Neural progenitor cell (in vitro differentiated cells): ENCODE results near the gene CAGE1. TPM values are rescaled to one million over a fixed set of nuclear protein-coding genes. Genes with fewer than 3 reads are reported as not detected.

Source experiments
- DNase-seq: peaks from one replicate; pipeline ENCODE4 v3.0.0-alpha.2; 2016; ENCODE audit warnings: low spot score
- H2AFZ ChIP-seq: fragments of 200-600 bp; sonication (generic); replicated peaks from 2 replicates; pipeline ENCODE4 v1.6.1; 2016; ENCODE audit warnings: antibody characterized with exemption
- H3F3A ChIP-seq: fragments of 200-600 bp; sonication (generic); 2 replicates; pipeline ENCODE4 v1.6.1; 2016; ENCODE audit warnings: antibody characterized with exemption, low read depth
- H3K27ac ChIP-seq: fragments of 200-600 bp; sonication (generic); 2 replicates; pipeline ENCODE4 v1.5.1; 2016; ENCODE audit warnings: mild to moderate bottlenecking
- H3K27me3 ChIP-seq: fragments of 200-600 bp; sonication (generic); 2 replicates; pipeline ENCODE4 v1.6.1; 2016; ENCODE audit warnings: mild to moderate bottlenecking, moderate library complexity
- H3K36me3 ChIP-seq: fragments of 200-600 bp; sonication (generic); 2 replicates; pipeline ENCODE4 v1.5.1; 2016
- H3K4me1 ChIP-seq: fragments of 200-600 bp; sonication (generic); 2 replicates; pipeline ENCODE4 v1.6.1; 2016; ENCODE audit warnings: mixed run types
- H3K4me2 ChIP-seq: fragments of 200-600 bp; sonication (generic); 2 replicates; pipeline ENCODE4 v1.6.1; 2016
- H3K4me3 ChIP-seq: fragments of 200-600 bp; sonication (generic); 2 replicates; pipeline ENCODE4 v1.5.1; 2016
- H3K79me2 ChIP-seq: fragments of 200-600 bp; sonication (generic); 2 replicates; pipeline ENCODE4 v1.6.1; 2016; ENCODE audit warnings: low read depth
- H3K9ac ChIP-seq: fragments of 200-600 bp; sonication (generic); 2 replicates; pipeline ENCODE4 v1.6.1; 2016
- H3K9me3 ChIP-seq: fragments of 200-600 bp; sonication (generic); 2 replicates; pipeline ENCODE4 v1.5.1; 2016; ENCODE audit warnings: low read depth
- H4K20me1 ChIP-seq: fragments of 200-600 bp; sonication (generic); 2 replicates; pipeline ENCODE4 v1.6.1; 2016; ENCODE audit warnings: low read depth
- H3K27ac Mint-ChIP-seq: 3 replicates; pipeline ENCODE4 v1.8.0; 2021; ENCODE audit warnings: mixed read lengths
- H3K27me3 Mint-ChIP-seq: 2 replicates; pipeline ENCODE4 v1.8.0; 2022; ENCODE audit warnings: low read depth, mild to moderate bottlenecking, inconsistent platforms, moderate library complexity, mixed read lengths; ENCODE audit not compliant: insufficient read depth
- H3K36me3 Mint-ChIP-seq: 3 replicates; pipeline ENCODE4 v1.8.0; 2021; ENCODE audit warnings: mixed read lengths
- H3K4me1 Mint-ChIP-seq: 3 replicates; pipeline ENCODE4 v1.8.0; 2021; ENCODE audit warnings: mixed read lengths
- H3K4me3 Mint-ChIP-seq: 3 replicates; pipeline ENCODE4 v1.8.0; 2021; ENCODE audit warnings: mild to moderate bottlenecking, moderate library complexity, mixed read lengths
- H3K9me3 Mint-ChIP-seq: 3 replicates; pipeline ENCODE4 v1.8.0; 2020; ENCODE audit warnings: mixed read lengths
- EZH2 ChIP-seq: fragments of 200-600 bp; sonication (generic); IDR thresholded peaks from 2 replicates; pipeline ENCODE4 v1.6.1; 2017; ENCODE audit warnings: antibody characterized with exemption, mild to moderate bottlenecking, moderate library complexity
- EZH2phosphoT487 ChIP-seq: fragments of 200-600 bp; sonication (generic); IDR thresholded peaks from 2 replicates; pipeline ENCODE4 v1.6.1; 2017; ENCODE audit warnings: antibody characterized with exemption
- total RNA-seq: library from RNA; depleted of rRNA; stranded (reverse); fragments of >200 nt; gene quantifications from 2 replicates; pipeline ENCODE4 v1.2.3, GENCODE V29; 2015; ENCODE audit warnings: low replicate concordance
- TF ChIP-seq, protein P1 (sequence below): fragments of 200-600 bp; sonication (generic); IDR thresholded peaks from 2 replicates; pipeline ENCODE4 v1.5.1; 2017; ENCODE audit warnings: antibody characterized with exemption, mild to moderate bottlenecking

Gene CAGE1
- total RNA-seq, 1 donor from 2014 or later: not detected

DNA sequence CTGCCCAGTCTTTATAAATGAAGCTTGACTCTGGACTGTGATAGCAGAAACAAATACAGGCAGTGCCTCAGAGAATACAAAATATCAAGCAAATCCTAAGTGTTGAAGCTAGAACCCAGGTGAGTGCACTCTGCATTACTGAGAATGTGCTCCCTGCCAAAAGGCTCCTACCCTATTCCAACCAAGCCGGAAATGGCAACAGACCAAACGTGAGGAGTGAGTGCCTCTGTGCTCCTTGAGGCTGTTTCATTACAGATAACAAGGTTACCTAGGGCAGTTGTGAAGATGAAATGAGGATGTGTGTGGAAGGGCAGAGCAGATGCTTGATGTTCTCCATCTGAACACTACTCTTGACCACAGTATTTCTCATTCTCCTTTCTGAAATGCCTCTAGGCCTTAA, 105.9 kb downstream of the CAGE1 start:
- Mint-ChIP-seq H3K36me3 (peaks cover 14% of the 10 kb centered on the region), H3K4me1 (no peaks in the 10 kb centered on the region), H3K27ac (no peak overlapping the region), H3K4me3 (no peak overlapping the region), H3K27me3 (no peaks in the 10 kb centered on the region), H3K9me3 (no peaks in the 10 kb centered on the region)
- no peaks in the 10 kb centered on the region for H3K4me1 ChIP-seq
- TF ChIP-seq EZH2phosphoT487 (no peak), EZH2 (no peak)
- TF ChIP-seq, protein P1, sequence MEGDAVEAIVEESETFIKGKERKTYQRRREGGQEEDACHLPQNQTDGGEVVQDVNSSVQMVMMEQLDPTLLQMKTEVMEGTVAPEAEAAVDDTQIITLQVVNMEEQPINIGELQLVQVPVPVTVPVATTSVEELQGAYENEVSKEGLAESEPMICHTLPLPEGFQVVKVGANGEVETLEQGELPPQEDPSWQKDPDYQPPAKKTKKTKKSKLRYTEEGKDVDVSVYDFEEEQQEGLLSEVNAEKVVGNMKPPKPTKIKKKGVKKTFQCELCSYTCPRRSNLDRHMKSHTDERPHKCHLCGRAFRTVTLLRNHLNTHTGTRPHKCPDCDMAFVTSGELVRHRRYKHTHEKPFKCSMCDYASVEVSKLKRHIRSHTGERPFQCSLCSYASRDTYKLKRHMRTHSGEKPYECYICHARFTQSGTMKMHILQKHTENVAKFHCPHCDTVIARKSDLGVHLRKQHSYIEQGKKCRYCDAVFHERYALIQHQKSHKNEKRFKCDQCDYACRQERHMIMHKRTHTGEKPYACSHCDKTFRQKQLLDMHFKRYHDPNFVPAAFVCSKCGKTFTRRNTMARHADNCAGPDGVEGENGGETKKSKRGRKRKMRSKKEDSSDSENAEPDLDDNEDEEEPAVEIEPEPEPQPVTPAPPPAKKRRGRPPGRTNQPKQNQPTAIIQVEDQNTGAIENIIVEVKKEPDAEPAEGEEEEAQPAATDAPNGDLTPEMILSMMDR: no peak
- peaks cover 21% of the 10 kb centered on the region for H3K36me3 ChIP-seq
- H3K4me2 ChIP-seq: no peak overlapping the region
- H4K20me1 ChIP-seq: no peaks in the 10 kb centered on the region
- H3K4me3 ChIP-seq: no peak overlapping the region
- DNase-seq: no peak
- H3F3A ChIP-seq: peaks cover 9% of the 10 kb centered on the region
- no peaks in the 10 kb centered on the region for H3K27me3 ChIP-seq
- H3K27ac ChIP-seq: no peak overlapping the region
- H3K79me2 ChIP-seq: no peaks in the 10 kb centered on the region
- H3K9me3 ChIP-seq: no peaks in the 10 kb centered on the region
- no peak overlapping the region for H3K9ac ChIP-seq
- H2AFZ ChIP-seq: no peak overlapping the region

DNA sequence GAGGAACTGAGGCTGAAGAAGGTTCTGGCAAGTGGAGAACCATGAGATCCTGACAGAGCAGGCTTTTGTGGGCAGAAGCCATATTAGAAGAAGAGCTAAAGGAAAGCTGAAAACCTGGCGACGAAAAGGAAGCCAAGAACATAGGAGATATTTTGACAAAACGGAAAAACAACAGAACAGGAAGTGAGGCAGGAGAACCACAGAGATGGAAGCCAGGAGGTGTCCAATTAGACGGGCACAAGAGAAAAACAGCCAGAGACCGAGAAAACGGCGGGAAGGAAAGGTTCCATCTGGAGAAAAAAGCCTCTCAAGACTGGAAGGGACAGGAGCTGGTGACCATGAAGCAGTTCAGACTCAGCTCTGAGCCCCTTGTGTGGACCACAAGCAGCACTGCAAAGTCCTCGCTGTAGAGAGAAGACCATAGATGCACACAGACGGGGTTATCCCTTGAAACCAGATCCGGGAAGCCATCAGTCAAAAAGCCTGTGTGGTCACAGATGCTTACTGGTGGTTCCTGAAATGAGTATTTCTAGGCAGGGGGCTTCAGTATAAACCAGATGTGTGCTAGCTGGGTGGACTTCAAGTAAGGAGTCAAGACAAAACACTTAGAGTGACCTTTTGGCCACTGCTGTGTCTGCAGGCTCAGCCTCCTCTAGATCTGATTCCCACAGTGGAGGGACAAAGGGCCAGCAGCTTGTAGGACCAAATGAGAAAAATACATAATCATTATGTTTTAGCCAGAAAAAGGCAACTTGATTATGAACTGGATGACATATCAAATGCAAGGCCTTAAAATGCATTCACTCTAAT, 107.2 kb downstream of the CAGE1 start:
- Mint-ChIP-seq H3K4me3 (no peak overlapping the region), H3K36me3 (peaks cover 12% of the 10 kb centered on the region), H3K9me3 (no peaks in the 10 kb centered on the region), H3K27me3 (no peaks in the 10 kb centered on the region), H3K4me1 (no peaks in the 10 kb centered on the region), H3K27ac (no peak overlapping the region)
- no peak for DNase-seq
- H4K20me1 ChIP-seq: no peaks in the 10 kb centered on the region
- H3K4me3 ChIP-seq: no peak overlapping the region
- H3K4me2 ChIP-seq: no peak overlapping the region
- peaks cover 16% of the 10 kb centered on the region for H3F3A ChIP-seq
- H2AFZ ChIP-seq: no peak overlapping the region
- no peaks in the 10 kb centered on the region for H3K9me3 ChIP-seq
- TF ChIP-seq EZH2: no peak
- TF ChIP-seq, protein P1: no peak
- no peak for TF ChIP-seq EZH2phosphoT487
- no peak overlapping the region for H3K27ac ChIP-seq
- H3K9ac ChIP-seq: no peak overlapping the region
- no peaks in the 10 kb centered on the region for H3K79me2 ChIP-seq
- H3K4me1 ChIP-seq: peaks cover 4% of the 10 kb centered on the region
- H3K36me3 ChIP-seq: peaks cover 8% of the 10 kb centered on the region
- no peaks in the 10 kb centered on the region for H3K27me3 ChIP-seq

Other genes starting within 250 kb of the CAGE1 start
- 62.5 and 96.6 TPM in 2 replicates for gene SSR1, start 76.5 kb downstream of the CAGE1 start, total RNA-seq
- gene RIOK1, start 66 bp upstream of the CAGE1 start, total RNA-seq: 17.3 and 21.5 TPM in 2 replicates
- 38.3 and 38.7 TPM in 2 replicates for gene DSP, start 151.9 kb upstream of the CAGE1 start, total RNA-seq
- 42.8 and 54.1 TPM in 2 replicates for gene SNRNP48, start 200.5 kb upstream of the CAGE1 start, total RNA-seq